GM18519 (cell line): Measurements from ENCODE around the gene UGT2B17.
"Not testable (repeated sequence)": the region's sequence is repeated elsewhere in the genome, so short reads cannot be mapped to it uniquely, and the experiment has no call there.

ENCODE experiments used
- ATAC-seq: cut with Tn5 transposase; IDR thresholded peaks from one replicate; pipeline ENCODE4 v1.9.1; 2021; ENCODE audit warnings: mild to moderate bottlenecking, moderate library complexity; ENCODE audit not compliant: unreplicated experiment, low FRiP score

Gene UGT2B17

DNA sequence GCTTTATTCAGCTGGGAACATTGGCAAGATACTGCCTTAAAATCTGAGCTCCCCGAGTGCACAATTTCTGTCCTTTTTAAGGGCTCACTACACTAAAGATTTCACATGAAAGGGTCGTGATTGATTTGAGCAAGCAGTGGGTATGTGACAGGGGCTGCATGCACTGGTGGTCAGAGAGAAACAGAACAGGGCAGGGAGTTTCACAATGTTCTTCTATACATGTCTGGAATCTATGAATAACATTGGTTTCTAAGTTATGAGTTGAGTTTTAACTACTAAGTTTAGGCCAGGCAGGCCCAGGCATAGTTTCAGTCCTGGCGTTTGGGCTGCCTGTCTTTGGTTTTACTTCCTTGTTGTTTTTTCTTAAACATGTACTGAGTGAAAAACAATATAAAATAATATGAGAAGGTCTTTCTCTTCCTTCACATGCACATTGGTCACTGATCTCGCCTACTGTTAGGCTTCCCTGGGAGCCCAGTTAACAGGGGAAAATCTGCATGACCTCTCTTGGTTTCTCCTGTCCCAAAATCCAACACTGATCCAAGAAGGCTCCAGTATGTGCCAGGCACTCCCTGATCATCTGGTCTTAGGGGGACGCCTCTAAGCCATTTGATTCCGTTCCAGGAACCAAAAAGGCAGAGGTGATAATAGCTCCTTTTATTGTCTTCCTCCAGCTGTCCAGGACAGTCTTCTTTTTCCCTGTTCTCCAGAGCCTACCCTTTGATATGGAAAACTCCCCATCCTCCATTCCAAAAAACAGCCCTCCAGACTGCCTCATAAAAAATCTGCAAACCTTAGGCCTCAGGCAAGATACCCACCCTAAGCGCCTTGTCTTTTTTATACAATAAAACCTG is at the start of gene UGT2B17:
UGT2B17 (minus strand) TSS at position 51 of the 854 bp plus-strand sequence. CDS start 7,838 bp downstream, outside the sequence.
- ATAC-seq = peak; percentile 85

DNA sequence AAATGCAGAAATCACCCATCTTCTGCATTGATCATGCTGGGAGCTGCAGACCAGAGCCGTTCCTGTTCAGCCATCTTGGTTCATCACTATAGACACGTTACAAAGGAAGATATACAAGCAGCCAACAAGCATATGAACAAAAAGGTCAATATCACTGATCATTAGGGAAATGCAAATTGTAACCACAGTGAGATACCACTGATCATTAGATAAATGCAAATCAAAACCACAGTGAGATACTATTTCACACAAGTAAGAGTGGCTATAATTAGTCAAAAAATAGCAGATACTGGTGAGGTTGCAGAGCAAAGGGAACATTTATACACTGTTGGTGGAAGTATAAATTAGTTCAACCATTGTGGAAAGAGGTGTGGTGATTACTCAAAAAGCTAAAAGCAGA is 46.6 kb upstream of the UGT2B17 start:
- peak; percentile 84 for ATAC-seq

DNA sequence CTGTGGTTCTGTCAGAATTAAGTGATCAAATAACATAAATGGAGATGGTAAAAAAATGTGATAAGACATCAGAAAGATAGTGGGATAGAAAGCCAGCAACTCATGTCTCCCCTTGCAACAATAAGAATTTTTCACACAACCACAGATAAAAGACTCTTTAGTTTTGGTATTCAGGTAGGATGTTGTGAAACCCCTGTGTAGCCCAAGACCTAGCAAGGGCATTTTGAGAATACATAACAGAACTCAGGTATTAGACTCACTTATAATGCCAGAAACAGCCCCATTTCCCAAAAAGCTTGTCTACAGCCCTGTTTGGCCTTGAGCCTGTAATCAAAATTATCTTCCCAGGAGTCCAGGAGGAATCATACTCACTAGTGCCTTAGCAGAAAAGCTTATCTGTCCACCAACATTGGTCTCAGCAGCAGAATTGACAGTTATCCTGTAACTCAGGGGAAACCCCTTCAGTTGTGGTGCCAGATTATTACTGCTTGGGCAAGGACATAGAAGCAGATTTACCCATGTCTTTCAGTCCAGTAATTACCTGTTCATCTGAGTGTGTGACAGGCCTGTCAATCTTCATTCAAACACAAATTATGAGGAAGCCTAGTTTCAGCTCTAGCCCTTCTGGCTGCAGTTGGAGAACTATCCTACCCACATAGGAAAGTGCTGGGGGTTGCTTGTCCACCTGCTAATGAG is 41.0 kb upstream of the UGT2B17 start:
- ATAC-seq = no peak

DNA sequence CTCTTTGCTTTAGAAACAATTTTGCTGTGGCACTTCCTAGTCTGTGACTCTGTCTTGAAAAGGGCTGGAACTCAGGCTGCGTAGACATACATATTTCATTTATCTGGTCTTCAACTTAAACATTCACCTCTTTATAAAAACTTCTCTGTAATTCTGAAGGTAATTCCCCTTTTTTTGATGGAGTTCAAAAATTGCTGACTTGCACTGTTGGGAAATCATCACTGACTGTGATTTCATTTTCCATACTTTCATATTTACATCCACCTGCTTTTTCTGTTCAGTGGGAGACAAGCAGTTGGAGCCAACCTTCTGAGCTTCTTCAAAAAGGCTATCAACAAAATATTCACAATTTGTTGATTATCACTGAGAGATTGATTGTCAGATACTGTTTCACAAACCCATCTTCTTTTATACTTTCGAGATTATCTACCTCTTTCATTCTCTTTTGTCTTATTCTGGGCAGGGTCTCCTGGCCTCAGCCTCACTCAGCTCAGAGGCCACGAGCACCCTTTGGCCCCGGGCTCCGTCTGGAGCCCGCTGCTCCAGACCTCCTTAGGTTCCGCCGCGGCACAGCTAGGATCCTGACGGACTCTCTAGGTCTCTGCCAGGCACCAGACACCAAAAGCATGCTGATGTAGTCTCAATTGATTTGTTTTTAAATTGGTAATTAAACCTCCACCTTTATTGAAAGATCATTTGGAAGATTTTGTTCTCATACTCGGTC is 39.7 kb upstream of the UGT2B17 start:
- no peak for ATAC-seq

DNA sequence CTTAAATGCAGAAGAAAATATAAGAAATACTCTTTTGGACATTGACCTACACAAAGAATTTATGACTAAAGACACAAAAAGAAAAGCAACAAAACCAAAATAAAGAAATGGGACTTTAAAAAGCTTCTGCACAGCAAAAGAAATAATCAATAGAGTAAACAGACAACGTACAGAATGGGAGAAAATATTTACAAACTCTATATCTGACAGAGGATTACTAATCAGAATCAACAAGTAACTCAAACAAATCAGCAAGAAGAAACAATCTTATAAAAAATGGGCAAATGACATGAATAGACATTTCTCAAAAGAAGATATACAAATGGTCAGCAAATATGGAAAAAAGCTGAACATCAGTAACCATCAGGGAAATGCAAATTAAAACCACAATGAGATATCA is 37.6 kb upstream of the UGT2B17 start:
- ATAC-seq = no peak

DNA sequence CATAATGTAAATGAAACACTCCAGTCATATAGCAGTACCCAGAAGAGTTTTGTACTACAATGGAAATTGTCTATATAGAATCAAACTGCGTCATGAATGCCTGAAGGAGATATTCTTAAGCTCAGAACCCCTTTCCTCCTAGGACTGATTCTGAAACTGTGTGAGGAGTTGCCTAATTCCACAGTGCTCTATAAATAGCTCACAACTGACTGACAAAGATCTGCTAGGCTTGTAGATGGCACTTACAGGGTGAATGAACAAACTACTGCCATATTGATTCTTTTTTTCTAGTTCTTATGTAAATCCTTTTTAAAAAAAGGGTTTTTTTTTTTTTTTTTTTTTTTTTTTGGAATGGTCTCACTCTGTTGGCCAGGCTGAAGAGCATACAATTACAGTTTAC is 30.1 kb upstream of the UGT2B17 start:
- ATAC-seq = no peak

DNA sequence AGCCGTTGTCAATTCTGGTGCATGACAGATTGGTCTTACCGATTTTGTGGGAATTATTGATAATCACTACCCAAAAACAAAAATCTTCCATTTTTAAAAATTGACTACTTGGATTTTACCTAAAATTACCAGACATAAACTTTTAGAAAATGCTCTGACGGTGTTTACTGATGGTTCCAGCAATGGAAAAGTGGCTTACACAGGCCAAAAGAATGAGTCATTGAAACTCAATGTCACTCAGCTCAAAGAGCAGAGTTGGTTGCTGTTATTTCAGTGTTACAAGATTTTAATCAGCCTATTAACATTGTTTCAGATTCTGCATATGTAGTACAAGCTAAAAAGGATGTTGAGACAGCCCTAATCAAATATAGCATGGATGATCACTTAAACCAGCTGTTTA is 23.0 kb upstream of the UGT2B17 start:
- no peak for ATAC-seq

DNA sequence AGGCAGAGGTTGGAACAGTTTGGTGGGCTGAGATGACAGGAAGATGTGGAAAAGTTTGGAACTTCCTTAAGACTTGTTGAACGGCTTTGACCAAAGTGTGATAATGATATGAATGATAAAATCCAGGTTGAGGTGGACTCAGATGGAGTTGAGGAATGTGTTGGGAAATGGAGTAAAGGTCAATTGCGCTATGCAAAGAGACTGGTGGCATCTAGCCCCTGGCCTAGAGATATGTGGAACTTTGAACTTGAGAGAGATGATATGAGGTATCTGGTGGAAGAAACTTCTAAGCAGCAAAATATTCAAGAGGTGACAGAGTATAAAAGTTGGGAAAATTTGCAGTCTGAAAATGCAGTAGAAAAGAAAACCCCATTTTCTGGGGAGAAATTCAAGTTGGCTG is 21.4 kb upstream of the UGT2B17 start:
- no peak for ATAC-seq

DNA sequence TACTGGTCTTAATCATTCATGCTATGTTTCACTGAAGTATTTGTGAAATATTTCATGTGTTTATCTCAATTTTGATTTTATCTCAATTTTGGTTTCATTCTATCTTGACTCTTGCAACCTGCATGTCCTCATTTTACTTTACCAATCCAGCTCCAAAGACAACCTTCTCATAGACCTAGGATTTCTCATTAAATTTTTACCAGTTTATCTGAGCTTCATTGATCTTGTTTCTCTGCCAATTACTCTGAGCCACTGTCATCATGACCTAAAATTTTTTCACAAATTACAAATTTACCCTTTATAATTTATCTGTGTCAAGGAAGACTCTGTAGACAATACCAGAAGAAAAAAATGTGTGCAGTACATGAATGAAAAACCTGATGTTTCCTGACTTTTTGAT is 18.6 kb upstream of the UGT2B17 start:
- no peak for ATAC-seq

DNA sequence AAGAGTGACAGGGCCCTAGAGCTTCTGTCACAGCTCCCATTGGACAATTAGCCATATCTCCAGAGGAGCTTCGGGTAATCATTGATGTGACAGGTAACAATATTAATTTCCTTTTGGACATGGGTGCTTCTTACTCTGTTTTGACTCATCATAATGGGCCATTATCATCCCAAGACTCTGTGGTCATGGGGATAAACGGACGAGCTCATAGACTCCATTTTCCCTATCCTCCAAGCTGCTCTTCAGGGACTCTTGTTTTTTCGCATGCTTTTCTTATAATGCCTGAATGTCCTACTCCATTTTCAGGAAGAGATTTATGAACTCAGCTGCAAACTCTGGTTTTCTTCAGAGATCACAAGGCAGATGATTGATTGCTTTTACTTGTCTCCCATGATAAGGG is 17.0 kb upstream of the UGT2B17 start:
- ATAC-seq = no peak

DNA sequence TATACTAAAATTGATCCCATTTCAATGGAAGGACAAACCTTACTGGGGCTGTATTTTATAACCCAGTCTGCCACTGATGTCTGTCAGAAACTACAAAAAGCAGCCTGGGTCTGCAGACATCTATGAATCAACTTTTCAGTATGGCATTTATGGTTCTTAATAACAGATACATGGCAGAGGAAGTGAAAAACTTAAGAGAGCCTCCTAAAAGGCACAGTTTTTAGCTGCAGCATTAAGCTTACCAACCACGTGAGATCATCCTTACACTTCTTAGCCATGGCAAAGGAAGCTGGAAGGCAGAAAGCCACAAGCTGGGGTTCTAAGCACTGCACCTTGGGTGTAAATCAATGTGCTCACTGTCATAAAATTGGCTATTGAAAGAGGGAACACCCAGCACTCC is 16.6 kb upstream of the UGT2B17 start:
- peak; percentile 64 for ATAC-seq

DNA sequence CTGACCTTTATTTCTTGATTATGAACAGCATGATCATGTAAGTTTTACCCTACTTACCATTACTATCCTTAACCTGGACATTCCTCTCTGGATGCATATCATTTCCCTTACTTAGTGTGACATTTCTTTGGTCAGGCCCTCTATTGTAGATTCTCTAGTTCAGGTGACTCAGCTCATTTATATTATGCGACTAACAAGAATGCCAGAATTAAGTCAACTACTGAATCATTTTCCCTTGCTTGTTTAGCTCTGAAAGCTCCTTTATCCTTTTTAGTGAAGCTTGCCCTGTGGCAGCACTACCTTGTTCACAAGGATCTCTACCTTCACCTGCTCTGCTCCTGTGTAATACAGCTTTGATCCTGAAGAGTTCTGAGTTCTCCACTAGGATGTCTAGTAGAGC is 15.1 kb upstream of the UGT2B17 start:
- no peak for ATAC-seq

DNA sequence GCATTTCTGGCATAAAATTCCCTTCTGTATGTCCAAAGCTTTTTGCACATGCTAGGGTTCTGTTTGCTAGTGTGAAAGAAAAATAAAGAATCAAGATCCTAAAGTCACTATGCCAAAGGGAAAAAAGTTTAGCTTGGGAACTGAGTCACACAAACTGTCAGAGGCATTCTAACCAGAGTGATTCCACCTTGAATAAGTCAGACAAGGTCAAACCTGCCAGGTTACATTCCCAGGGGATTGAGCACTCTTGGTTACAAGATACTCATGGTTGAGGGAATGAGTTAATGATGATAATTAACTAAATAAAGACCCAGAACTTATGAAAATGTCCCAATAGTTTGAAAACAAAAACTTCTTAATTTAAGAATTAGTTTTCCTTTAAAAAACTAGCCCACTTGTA is 13.7 kb upstream of the UGT2B17 start:
- no peak for ATAC-seq

DNA sequence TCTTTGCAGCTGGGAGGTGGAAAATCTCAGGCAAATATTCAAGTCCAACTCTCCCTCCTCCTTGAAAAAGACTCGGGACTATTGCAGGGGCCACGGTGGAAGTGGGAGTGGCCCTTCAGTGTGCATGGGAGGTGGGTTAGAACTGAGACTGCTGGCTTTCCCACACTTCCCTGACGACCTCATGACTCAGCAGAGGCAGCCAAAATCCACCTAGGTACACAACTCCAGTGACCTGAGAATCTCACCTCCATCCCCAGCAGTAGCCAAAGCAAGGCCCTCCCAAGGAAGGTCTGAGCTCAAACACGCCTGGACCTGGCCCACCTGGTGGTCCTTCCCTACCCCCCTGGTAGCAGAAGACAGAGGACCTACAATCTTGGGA is 6.2 kb upstream of the UGT2B17 start:
- no peak for ATAC-seq

DNA sequence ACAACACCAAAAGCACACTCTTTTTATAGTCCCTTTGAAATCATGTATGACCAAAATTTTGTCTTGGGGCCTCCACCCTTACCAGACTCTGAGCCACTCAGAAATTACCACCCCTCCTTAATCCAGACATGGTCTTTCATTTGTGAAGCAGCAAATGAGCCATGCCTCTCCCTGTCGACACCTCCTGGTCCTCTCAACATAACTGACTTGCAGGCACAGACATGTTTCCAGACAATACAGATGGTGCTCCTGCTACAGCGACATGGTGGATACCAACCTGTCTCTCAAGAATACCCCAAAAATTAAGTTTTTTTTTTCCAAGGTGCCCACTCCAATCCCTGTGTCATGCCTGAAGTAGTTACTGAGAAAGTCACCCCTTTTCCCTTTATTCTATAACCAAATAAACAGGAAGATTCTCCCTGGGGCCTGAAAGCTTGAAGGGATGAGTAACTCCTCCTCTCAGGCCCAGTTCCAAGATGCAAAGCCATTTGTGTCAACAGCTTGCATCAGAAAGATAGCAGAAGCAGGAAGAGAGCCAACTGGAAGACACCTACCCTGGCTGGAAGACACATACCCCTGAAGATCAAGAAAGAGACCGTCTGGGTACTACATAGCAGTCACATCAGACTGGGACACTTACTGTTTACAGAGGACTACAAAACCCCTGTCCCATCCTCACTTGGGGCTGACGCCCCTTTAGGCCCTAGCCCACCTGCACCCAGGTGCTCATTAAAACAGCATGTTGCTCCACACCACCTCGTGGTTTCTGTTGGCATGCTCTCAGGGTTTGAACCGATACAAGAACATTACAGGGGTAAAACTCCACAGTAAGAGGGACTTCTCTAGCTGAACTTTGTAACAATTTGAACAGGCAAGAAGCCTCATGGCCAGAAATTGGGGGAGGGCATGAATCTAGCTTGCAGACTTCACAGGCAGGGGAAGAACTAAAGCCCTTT is 5.5 kb upstream of the UGT2B17 start:
- no peak for ATAC-seq

DNA sequence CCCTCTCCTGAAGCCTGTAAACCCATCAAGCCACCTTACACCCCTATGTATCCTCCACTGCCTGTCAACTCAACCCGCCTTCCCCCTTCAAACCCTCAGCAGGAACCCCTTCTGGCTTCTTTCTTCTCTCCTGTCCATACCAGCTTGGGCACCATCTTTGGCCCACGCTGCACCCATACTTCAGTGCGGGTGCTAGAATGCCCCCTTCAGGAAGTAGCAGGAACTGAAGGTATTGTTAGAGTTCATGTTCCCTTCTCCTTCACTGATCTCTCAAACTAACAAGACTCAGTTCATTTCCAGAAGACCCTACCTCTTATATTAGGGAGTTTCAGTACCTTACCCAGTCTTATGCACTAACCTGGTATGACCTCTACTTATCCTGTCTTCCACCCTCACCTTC is 1.5 kb upstream of the UGT2B17 start:
- ATAC-seq = no peak

DNA sequence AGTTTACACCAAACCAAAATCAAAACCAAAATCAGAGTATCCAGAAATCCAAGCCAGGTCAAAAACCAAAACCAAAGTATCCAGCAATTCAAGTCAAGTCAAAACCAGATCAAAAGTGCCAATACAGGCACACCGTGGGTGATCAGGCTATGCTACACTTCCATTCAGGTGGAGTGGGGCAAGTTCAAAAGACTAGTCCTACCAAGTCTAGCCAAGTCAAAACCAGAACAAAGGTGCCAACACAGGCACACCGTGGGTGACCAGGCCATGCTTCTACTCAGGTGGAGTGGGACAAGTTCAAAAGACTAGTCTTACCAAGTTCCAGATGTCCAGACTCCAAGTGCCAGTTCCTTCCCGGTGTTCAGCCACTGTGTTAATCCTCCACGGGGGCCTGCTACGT is 486 bp downstream of the UGT2B17 start:
- not testable (repeated sequence) for ATAC-seq

DNA sequence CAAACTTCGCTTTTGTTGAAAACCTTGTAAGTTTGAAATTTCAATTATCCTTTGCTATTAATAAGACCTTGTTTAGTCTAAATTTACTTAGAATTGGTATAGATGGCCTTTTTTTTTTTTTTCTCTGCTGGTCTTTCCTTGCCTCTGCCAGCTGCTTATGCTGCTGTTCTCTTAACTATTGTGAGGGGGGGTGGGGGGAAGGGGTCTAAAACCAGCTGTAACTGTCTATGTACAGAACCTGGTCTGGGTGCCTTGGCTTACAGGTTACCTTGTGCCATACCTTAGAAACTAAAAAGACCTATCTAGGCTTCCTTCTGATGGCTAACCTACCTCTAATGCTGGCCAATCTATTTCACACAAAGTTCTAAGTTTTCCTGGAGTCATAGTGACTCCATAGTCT is 1.0 kb downstream of the UGT2B17 start:
- no peak for ATAC-seq

DNA sequence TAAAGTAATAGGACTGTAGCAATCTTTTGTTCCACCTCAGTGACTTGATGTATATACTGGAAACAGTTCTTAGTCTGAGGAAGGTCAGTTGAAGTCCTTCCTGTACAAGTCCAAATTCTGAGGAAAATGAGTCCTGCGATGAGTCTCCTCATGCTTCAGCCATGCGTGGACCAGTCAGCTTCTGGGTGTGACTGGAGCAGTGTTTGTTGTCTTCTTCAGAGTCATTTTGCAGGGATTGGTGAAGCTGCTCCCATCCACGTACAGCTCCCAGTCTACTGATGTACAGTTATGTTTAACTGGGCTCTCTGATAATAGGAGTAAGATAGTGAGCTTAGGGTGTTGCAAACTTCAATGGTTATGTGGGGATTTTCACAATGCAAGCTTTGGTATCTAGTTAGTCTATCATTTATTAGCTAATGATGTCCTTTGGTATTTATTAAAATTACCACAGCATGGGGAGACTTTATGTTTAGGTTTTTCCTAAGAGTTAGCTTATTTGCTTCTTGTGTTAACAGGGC is 3.4 kb downstream of the UGT2B17 start:
- no peak for ATAC-seq

DNA sequence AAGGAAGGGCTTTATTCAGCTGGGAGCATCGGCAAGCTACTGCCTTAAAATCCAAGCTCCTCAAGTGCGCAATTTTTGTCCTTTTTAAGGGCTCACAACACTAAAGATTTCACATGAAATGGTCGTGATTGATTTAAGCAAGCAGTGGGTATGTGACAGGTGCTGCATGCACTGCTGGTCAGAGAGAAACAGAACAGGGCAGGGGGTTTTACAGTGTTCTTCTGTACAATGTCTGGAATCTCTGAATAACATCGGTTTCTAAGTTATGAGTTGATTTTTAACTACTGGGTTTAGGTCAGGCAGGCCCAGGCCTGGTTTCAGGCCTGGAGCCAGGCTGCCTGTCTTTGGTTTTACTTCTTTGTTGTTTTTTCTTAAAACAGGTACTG is 6.0 kb downstream of the UGT2B17 start:
- no peak for ATAC-seq
